Adrenal gland (tissue), 19 donors: ENCODE results near the gene HTATSF1. TPM values are rescaled to one million over a fixed set of nuclear protein-coding genes. Genes with fewer than 3 reads are reported as not detected.

Experiments
- DNase-seq, 7 donors: peaks; one replicate each; pipeline ENCODE4 v3.0.0-alpha.2; 2019 to 2020
- H3K27ac ChIP-seq, 5 donors: fragments of 200-600 bp; sonication (generic) in 4 of 5; 1 replicate in 3 of 5; 2 replicates in 2 of 5; pipeline versions ENCODE4 v1.5.1 to v1.8.0; 2016 to 2020; ENCODE audit warnings: mild to moderate bottlenecking in 1 of 5
- H3K27me3 ChIP-seq: fragments of 200-600 bp; 2 replicates; pipeline ENCODE4 v1.8.0; 2021
- H3K36me3 ChIP-seq, 2 donors: fragments of 200-600 bp; replicated peaks in 1 of 2; 1 replicate in 1 of 2; 2 replicates in 1 of 2; pipeline versions ENCODE4 v1.5.1 to v1.8.0; 2018 to 2022
- H3K4me1 ChIP-seq, 2 donors: fragments of 200-600 bp; replicated peaks in 1 of 2; 1 replicate in 1 of 2; 2 replicates in 1 of 2; pipeline versions ENCODE4 v1.5.1 to v1.8.0; 2018 to 2021
- H3K4me3 ChIP-seq, 4 donors: fragments of 200-600 bp; sonication (generic) in 3 of 4; one replicate each; pipeline ENCODE4 v1.5.1; 2016 to 2018
- H3K9me3 ChIP-seq, 3 donors: fragments of 200-600 bp; sonication (generic) in 1 of 3; replicated peaks in 1 of 3; 1 replicate in 2 of 3; 2 replicates in 1 of 3; pipeline versions ENCODE4 v1.5.1 to v1.8.0; 2016 to 2021
- CTCF ChIP-seq, 6 experiments: fragments of 450-650 bp in 4 of 6; fragments of 200-600 bp in 2 of 6; sonication (generic) in 1 of 6; IDR thresholded peaks; 1 replicate in 5 of 6; 2 replicates in 1 of 6; pipeline versions ENCODE4 v1.5.1 to v1.8.0; 2016 to 2021; ENCODE audit warnings: antibody characterized with exemption in 6 of 6, mild to moderate bottlenecking in 2 of 6, moderate library complexity in 1 of 6
- POLR2A ChIP-seq, 2 donors: fragments of 450-650 bp; IDR thresholded peaks; one replicate each; pipeline ENCODE4 v1.6.1; 2017; ENCODE audit warnings: antibody characterized with exemption in 2 of 2, mild to moderate bottlenecking in 2 of 2, moderate library complexity in 1 of 2
- WGBS, 4 donors: extraction: QIAGEN DNeasy Blood & Tissue Kit in 2 of 4; methylation state at CpG; one replicate each; pipeline versions ENCODE4 v1.1.5 to v1.1.7; 2013 to 2017; 5-methylcytosine and 5-hydroxymethylcytosine counted together
- intact Hi-C, 2 donors: fragments of 100-400 bp; cut with DNase I; formaldehyde crosslinking; loops; one replicate each; pipeline versions ENCODE4 v1.14.1 to v1.15.0; 2022 to 2023
- long read RNA-seq, 10 donors: library from polyadenylated mRNA in 3 of 10; unstranded in 2 of 10; stranded (forward) in 1 of 10; transcript quantifications; one replicate each; pipeline ENCODE4 v2.0.0 and lab custom pipeline, GENCODE V29; 2021 to 2026
- polyA plus RNA-seq, 3 donors: library from polyadenylated mRNA; stranded (reverse); fragments of 200-250 nt in 2 of 3; fragments of 350-450 nt in 1 of 3; fragmentation: Illumina TruSeq in 1 of 3; extraction: RNeasy Lipid Tissue Mini Kit (QIAGEN cat#74804) in 1 of 3; gene quantifications; one replicate each; pipeline ENCODE4 v1.2.3, GENCODE V29; 2013 to 2014
- total RNA-seq, 9 donors: library from RNA; depleted of rRNA in 4 of 9; stranded (reverse); fragments of >200 nt in 4 of 9; fragments of 120-200 nt in 1 of 9; fragmentation: NEBNext Ultra II Directional in 1 of 9; extraction: Animal tissue kit (Norgen Biotek cat#: 25700) in 1 of 9; gene quantifications; one replicate each; pipeline versions ENCODE4 v1.1.0 to v1.2.4, GENCODE V29; 2013 to 2023
- donor health status: healthy with polysubstance abuse.
- donor health status: Bipolar disorder and iron deficiency.
- donor health status: DM: yes; HTN: yes; CAD: no.
- donor health status: DM: no; HTN: no; CAD: no.
- donor health status: DM: no; HTN: no; CAD: no.
- donor health status: DM: yes; HTN: yes; CAD: no.

Gene HTATSF1, protein sequence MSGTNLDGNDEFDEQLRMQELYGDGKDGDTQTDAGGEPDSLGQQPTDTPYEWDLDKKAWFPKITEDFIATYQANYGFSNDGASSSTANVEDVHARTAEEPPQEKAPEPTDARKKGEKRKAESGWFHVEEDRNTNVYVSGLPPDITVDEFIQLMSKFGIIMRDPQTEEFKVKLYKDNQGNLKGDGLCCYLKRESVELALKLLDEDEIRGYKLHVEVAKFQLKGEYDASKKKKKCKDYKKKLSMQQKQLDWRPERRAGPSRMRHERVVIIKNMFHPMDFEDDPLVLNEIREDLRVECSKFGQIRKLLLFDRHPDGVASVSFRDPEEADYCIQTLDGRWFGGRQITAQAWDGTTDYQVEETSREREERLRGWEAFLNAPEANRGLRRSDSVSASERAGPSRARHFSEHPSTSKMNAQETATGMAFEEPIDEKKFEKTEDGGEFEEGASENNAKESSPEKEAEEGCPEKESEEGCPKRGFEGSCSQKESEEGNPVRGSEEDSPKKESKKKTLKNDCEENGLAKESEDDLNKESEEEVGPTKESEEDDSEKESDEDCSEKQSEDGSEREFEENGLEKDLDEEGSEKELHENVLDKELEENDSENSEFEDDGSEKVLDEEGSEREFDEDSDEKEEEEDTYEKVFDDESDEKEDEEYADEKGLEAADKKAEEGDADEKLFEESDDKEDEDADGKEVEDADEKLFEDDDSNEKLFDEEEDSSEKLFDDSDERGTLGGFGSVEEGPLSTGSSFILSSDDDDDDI
- total RNA-seq (10 to 100 TPM; 29.4 to 83.6 (median 58.7) TPM), polyA plus RNA-seq (100 to 1,000 TPM in 1 of 3 donors, 10 to 100 TPM in 2; 21.0 to 129 (median 45.5) TPM)
- long read RNA-seq, donor 1, transcript HTATSF1-204 (10 exons, 3,019 nt) = major isoform, 5 of 30 reads
- long read RNA-seq, donor 1, partial matches to known transcripts = 17 of 30 reads
- long read RNA-seq, donor 1, other reads (novel, unspliced or antisense) = 0 of 30 reads
- long read RNA-seq, donor 2, transcript HTATSF1-201 (9 exons, 2,775 nt) = major isoform, 6 of 6 reads
- long read RNA-seq, donor 2, partial matches to known transcripts = 0 of 6 reads
- long read RNA-seq, donor 2, other reads (novel, unspliced or antisense) = 0 of 6 reads
- long read RNA-seq, donor 3, partial matches to known transcripts = 0 of 8 reads
- long read RNA-seq, donor 3, other reads (novel, unspliced or antisense) = 0 of 8 reads
- long read RNA-seq, donor 4, transcript HTATSF1-204 (10 exons, 3,019 nt) = major isoform, 20 of 53 reads
- long read RNA-seq, donor 4, transcript HTATSF1-201 (9 exons, 2,775 nt) = minor isoform, 8 of 53 reads
- long read RNA-seq, donor 4, partial matches to known transcripts = 11 of 53 reads
- long read RNA-seq, donor 4, other reads (novel, unspliced or antisense) = 10 of 53 reads
- long read RNA-seq, donor 5, transcript HTATSF1-201 (9 exons, 2,775 nt) = major isoform, 56 of 127 reads
- long read RNA-seq, donor 5, transcript HTATSF1-204 (10 exons, 3,019 nt) = minor isoform, 39 of 127 reads
- long read RNA-seq, donor 5, partial matches to known transcripts = 2 of 127 reads
- long read RNA-seq, donor 5, other reads (novel, unspliced or antisense) = 29 of 127 reads
- long read RNA-seq, donor 6, transcript HTATSF1-204 (10 exons, 3,019 nt) = minor isoform, 7 of 61 reads
- long read RNA-seq, donor 6, transcript HTATSF1-201 (9 exons, 2,775 nt) = major isoform, 23 of 61 reads
- long read RNA-seq, donor 6, partial matches to known transcripts = 19 of 61 reads
- long read RNA-seq, donor 6, other reads (novel, unspliced or antisense) = 8 of 61 reads
- long read RNA-seq, donor 7, transcript HTATSF1-201 (9 exons, 2,775 nt) = major isoform, 5 of 21 reads
- long read RNA-seq, donor 7, partial matches to known transcripts = 13 of 21 reads
- long read RNA-seq, donor 7, other reads (novel, unspliced or antisense) = 0 of 21 reads
- long read RNA-seq, donor 8, transcript HTATSF1-204 (10 exons, 3,019 nt) = major isoform, 10 of 23 reads
- long read RNA-seq, donor 8, partial matches to known transcripts = 10 of 23 reads
- long read RNA-seq, donor 8, other reads (novel, unspliced or antisense) = 0 of 23 reads
- long read RNA-seq, donor 9, partial matches to known transcripts = 0 of 8 reads
- long read RNA-seq, donor 9, other reads (novel, unspliced or antisense) = 0 of 8 reads
- long read RNA-seq, donor 10, transcript HTATSF1-201 (9 exons, 2,775 nt) = major isoform, 7 of 14 reads
- long read RNA-seq, donor 10, transcript HTATSF1-204 (10 exons, 3,019 nt) = minor isoform, 6 of 14 reads
- long read RNA-seq, donor 10, partial matches to known transcripts = 0 of 14 reads
- long read RNA-seq, donor 10, other reads (novel, unspliced or antisense) = 0 of 14 reads

- peak within 1 kb of the TSS in 3 of 4 donors; percentile 35 to 59 (median 40) for H3K4me3 ChIP-seq
- H3K9me3 ChIP-seq = no peaks in the 10 kb centered on the region
- TF ChIP-seq CTCF (IDR thresholded peaks at IDR 0.05) (no peak), POLR2A (IDR thresholded peaks at IDR 0.05) (no peak)
- peak within 1 kb of the TSS; percentile 76 to 98 (median 92) for H3K27ac ChIP-seq
- H3K4me1 ChIP-seq = peaks cover 0 to 5% of the 10 kb centered on the region in 2 donors
- H3K36me3 ChIP-seq = peaks cover 0 to 10% of the 10 kb centered on the region in 2 donors
- no peaks in the 10 kb centered on the region for H3K27me3 ChIP-seq
- intact Hi-C loops = no loop called here
- DNase-seq = peak in 1 of 7 donors; percentile 40
- 0 to 45% (median 22%) methylated on average over 4 to 35 of the region's 35 CpGs for WGBS, 4 donors
These were observed at the start of gene HTATSF1 for GRCh38 chrX:136497556-136498052. Gene HTATSF1 (plus strand): TSS chrX:136497592. CDS start chrX:136497685, 93 bp downstream.

DNA sequence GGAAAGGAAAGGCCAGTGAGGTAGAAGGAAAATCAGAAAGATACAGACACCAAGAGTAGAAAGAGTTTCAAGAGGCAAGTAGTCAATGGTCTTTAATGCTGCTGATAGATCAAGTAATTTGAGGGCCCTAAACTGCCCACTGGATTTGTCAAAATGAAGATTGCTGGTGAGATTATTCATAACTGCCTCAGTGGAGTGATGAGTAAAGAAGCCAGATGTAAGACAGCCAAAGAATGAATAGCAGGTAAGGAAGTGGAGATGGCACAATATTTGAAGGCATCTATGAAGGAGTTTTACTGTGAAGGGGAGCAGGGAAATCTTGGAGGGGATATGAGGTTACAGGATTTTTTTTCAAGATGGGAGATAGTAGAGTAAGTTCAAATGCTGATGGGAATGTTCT is 49.4 kb upstream of the HTATSF1 start:
- H3K4me3 ChIP-seq = no peak overlapping the region
- intact Hi-C loops = no loop called here
- no peak overlapping the region for H3K27ac ChIP-seq
- H3K36me3 ChIP-seq = no peaks in the 10 kb centered on the region
- TF ChIP-seq CTCF (IDR thresholded peaks at IDR 0.05) (no peak), POLR2A (IDR thresholded peaks at IDR 0.05) (no peak)
- no peaks in the 10 kb centered on the region for H3K9me3 ChIP-seq
- no peaks in the 10 kb centered on the region for H3K4me1 ChIP-seq
- no peaks in the 10 kb centered on the region for H3K27me3 ChIP-seq
- no peak for DNase-seq
